HG03045 (cell line): ENCODE data around the gene TMEM86A.
"Not testable (repeated sequence)": the region's sequence is repeated elsewhere in the genome, so short reads cannot be mapped to it uniquely, and the experiment has no call there.

Experiments used
- ATAC-seq: cut with Tn5 transposase; IDR thresholded peaks from one replicate; pipeline ENCODE4 v1.9.1; 2021; ENCODE audit warnings: mild to moderate bottlenecking, moderate library complexity; ENCODE audit not compliant: unreplicated experiment

The TMEM86A gene, protein sequence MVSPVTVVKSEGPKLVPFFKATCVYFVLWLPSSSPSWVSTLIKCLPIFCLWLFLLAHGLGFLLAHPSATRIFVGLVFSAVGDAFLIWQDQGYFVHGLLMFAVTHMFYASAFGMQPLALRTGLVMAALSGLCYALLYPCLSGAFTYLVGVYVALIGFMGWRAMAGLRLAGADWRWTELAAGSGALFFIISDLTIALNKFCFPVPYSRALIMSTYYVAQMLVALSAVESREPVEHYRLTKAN

DNA sequence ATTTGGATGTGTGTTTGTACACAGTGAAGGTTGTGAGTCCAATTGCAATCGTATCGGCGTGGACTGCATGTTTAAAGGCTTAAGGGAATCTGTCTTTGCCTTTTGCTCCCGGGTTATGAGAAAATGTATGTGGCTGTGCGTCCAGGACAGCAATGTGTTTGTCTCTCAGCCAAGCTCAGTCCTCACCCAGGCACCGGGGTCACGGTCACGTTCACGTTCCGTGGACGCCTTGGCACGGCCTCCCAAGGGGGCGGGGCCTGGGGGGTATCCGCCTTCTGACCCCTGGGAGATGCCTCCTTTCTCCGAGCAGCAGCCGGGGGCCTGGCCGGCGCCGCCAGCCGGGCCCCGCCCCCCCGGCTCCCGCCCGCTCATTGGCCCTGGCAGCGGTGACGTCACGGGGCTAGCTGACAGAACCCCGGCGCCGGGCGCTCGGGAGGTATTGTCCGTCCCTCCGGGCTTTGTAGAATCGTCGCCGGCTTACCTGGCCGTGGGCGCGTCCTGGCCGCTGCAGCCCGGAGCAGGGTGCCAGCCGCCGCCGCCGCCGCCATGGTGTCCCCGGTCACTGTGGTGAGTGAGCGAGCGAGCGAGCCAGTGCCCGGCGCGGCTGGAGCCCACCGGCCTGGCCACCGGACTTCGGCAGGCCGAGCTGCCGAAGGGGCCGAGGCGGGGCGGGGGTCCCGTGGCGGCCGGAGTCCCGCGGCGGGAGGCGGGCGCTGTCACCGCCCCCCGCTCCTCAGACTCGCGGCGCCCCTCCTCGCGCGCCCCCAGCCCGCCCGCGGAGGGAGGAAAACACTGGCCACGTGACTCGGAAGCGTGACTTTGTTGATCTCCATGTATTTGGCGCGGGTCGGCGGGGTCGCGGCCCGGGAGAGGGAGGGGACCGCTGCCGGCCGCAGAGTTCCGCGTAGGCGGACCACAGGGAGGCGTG is at the start of gene TMEM86A:
TSS of gene TMEM86A (plus strand) at position 439 of the 928 bp plus-strand sequence. CDS start at position 547, 108 bp downstream.
- peak; percentile 90 for ATAC-seq

DNA sequence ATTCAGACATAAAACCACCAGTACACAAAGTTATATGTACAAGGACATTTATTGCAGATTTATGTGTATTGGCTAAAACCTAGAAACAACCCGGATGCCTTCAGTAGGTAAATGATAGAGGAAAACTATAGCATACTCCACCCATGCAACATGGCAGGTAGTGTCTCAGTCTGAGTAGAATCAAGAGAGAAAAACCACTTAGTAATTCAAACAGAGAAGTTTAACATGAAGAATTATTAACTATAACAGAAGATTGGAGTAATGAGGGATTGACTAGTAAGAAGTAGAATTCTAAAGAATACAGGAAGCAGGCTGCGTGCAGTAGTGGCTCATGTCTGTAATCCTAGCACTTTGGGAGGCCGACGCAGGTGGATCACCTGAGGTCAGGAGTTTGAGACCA is 48.2 kb upstream of the TMEM86A start:
- no peak for ATAC-seq

DNA sequence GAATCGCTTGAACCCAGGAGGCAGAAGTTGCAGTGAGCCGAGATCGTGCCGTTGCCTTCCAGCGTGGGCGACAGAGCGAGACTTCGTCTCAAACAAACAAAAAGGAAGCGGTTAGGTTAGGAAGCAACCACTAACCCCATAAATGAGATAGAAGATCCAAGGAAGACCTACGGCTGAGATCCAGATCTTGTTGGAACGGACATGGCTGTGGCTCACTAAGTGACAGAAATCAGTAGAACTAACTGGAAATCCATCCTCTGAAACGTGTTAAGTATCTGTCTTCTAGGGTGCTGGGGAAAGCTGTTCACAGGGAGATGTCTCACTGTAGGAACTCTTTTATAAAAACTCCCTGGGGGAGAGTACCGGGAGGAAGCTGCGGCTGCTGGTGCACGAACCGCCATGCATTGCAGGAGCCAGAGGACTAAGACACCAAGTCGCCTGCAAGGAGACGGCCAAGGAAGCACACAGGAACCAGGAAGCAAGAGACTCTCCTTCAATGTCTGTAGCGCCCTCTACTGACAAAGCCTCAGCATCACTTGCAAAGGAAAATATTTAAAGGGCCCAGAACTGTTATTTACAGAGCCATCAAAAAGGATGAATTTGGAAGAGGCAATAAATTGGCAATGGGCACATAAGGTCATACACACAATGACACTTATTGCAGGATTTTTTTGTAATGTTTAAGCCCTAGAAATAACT is 47.6 kb upstream of the TMEM86A start:
- ATAC-seq = no peak

DNA sequence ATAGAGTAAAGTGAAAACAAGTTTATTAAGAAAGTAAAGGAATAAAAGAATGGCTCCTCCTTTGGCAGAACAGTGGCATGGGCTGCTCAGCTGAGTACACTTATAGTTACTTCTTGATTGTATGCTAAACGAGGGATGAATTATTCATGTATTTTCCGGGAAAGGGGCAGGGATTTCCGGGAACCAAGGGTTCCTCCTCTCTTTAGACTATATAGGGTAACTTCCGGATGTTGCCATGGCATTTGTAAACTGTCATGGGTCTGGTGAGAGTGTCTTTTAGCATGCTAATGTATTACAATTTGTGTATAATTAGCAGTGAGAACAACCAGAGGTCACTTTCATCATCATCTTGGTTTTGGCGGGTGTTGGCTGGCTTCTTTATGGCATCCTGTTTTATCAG is 40.9 kb upstream of the TMEM86A start:
- no peak for ATAC-seq

DNA sequence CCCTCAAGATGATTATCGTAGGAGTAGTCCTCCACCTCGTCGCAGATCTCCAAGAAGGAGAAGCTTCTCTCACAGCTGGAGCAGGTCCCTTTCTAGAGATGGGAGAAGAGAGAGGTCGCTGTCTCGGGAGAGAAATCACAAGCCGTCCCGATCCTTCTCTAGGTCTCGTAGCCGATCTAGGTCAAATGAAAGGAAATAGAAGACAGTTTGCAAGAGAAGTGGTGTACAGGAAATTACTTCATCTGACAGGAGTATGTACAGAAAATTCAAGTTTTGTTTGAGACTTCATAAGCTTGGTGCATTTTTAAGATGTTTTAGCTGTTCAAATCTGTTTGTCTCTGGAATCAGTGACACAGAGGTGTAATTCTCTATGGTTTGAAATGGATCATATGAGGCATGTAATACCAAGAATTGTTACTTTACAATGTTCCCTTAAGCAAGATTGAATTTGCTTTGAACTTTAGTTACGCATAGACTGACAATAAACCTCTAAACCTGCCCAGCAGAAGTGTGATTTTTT is 33.2 kb upstream of the TMEM86A start:
- ATAC-seq = not testable (repeated sequence)

DNA sequence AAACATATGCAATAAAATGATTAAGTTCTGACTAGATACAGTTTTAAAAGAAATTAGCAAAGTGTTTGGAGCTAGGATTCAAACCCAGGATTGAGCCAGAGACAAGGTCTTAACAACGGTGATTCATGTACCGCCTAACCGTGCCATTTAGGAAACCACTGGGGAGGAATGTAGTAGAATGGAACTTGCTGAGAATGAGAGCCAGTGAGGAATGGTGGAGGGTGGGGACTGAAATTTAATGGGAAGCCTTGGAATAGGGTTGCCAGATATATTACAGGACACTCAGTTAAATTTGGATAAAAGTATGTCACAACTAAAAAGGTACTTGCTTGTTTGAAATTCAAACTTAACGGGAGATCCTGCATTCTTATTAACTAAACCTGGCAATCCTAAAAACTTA is 30.4 kb upstream of the TMEM86A start:
- ATAC-seq = no peak

DNA sequence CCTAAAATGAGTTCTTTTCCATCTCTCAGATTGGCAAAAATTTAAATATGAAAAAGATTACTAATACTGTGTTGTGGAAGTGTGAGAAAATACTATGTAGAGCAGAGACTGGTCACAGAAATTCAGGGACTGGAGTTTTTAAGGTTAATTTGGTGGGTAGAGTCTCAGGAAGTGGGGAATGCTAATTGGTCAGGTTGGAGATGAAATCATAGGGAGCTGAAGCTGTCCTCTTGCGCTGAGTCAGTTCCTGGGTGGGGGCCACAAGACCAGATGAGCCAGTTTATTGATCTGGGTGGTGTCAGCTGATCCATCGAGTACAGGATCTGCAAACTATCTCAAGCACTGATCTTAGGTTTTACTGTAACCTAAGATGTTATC is 29.4 kb upstream of the TMEM86A start:
- ATAC-seq = no peak

DNA sequence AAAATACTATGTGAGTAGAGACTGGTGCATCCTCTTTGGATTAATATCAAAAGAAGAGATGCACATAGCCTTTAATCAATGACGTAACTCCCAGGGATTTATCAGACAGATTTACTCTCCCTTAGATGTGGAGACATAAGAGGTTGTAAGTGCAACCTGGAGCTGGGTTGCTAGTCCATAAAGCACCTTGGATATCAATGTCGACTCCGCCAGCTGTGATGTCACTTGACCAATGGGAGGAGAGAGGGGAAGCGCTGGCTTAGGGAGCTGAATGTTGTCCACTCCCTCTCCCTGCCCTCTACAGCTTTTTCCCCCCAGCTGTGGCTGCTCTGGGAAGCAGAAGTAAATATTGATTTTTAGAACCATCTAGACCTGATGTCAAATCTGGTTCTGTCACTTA is 28.9 kb upstream of the TMEM86A start:
- no peak for ATAC-seq

DNA sequence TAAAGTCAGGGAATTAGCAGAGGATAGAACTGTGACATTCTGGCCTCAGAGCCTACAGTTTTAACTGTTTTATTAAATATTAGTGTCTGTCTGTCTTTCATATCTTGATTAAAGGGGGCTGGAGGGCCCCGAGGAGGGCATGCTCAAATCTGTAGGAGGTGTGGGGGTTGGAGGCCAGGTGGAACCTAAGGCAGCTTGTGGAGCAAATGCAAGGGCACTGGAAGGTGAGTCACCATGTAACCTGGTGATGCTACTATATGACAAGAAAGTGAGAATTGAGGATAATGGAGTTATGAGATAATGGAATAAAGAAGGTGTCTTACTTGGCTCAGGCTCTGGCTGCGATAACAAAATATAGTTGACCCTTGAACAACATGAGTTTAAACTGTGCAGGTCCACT is 27.3 kb upstream of the TMEM86A start:
- no peak for ATAC-seq

DNA sequence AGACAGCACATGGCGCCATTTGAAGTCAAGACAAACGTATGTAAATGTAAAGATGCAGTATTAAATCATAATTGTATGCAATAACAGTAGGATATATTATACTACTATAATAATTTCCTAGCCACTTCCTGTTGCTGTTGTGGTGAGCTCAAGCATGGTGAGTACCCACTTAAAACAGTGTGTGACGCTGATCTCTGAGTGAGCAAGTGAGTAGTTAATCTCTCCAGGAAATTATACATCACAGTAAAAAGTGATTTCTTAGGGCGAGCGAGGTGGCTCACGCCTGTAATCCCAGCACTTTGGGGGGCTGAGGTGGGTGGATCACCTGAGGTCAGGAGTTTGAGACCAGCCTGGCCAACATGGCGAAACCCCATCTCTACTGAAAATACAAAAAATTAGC is 26.4 kb upstream of the TMEM86A start:
- not testable (repeated sequence) for ATAC-seq

DNA sequence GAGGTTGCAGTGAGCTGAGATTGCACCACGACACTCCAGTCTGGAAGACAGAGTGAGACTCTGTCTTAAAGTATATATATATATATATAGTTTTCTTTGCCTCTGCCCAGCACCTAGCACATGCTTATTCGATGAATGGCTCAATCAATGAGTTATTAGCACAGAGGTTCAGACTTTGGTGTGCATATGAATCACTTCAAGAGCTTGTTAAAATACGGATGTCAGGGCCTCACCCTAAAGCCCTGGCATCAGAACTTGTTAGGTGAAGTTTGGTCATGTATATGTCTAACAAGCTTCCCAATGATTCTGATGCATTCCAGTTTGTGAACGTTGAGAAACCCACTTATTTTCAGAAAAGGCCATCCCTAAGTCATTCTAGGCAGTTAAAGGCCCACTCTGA is 21.8 kb upstream of the TMEM86A start:
- no peak for ATAC-seq

DNA sequence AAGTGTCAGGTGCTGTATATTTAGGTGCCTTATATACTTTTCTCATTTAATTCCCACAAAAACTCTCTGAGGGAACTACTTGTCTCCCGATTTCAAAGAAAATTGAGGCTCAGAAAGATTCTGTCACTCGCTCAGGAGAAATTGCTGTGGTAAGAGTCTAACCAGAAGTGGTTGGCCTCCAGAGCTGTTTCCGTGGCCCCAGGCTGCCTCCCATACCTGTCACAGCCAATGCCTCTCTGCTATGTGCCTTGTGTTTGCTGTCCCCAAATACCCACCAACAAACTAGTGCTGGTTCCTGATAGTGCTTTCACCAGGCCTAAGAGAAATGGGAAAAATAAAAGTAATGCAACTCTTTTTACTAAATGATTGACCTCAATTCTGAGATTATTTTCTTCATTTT is 21.0 kb upstream of the TMEM86A start:
- ATAC-seq = no peak

DNA sequence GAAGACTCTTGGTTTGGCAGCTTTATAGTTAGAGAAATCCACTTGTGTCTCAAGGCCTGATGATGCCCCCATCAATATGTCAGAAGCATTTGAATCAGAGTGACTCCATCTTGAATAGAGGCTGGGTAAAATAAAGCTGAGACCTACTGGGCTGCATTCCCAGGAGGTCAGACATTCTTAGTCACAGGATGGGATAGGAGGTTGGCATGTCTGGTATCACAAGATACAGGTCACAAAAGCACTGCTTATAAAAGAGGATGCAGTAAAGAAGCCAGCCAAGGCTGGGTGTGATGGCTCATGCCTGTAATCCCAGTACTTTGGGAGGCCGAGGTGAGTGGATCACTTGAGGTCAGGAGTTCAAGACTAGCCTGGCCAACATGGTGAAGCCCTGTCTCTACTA is 16.6 kb upstream of the TMEM86A start:
- not testable (repeated sequence) for ATAC-seq

DNA sequence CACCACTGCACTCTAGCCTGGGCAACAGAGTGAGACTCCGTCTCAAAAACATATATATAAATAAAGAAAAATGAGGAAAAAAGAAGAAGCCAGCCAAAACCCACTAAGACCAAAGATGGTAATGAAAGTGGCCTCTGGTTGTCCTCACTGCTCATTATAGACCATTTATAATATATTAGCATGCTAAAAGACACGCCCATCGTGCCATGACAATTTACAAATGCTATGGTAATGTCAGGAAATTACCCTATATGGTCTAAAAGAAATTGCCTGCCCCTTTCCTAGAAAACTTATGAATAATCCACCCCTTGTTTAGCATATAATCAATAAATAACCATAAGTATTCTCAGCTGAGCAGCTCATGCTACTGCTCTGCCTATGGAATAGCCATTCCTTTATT is 16.1 kb upstream of the TMEM86A start:
- ATAC-seq = no peak

DNA sequence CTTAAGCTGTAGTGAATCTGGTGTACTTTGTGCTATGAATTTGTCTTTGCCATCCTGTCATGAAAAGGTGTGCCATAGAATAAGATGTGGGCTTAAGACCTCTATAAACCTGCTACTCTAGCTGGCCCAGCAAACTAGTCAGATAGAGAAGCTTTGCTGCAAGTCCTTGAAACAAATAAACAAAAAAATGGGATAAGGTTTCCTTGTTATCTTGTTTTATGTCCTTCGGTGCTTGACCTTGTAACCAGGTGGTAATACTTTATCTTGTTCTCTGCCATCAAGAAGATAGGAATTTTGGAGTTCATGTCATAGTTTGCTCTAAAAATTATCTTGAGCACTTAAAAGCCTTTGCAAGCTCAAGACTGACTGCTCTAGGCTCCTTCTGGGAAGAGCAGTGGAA is 14.3 kb upstream of the TMEM86A start:
- ATAC-seq = no peak

DNA sequence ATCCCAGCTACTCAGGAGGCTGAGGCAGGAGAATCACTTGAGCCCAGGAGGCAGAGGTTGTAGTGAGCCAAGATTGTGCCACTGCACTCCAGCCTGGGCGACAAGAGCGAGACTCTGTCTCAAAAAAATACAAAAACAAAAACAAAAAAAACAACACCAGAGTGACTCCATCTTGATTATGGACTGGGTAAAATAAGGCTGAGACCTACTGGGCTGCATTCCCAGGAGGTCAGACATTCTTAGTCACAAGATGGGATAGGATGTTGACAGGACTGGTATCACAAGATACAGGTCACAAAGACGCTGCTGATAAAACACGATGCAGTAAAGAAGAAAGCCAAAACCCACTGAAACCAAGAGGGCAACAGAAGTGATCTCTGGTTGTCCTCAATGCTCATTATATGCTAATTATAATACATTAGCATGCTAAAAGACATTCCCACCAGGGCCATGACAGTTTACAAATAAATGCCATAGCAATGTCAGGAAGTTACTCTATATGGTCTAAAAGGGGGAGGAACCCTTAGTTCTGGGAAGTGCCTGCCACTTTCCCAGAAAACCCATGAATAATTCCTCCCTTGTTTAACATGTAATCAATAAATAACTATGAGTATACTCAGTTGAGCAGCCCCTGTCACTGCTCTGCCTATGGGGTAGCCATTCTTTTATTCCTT is 7.0 kb upstream of the TMEM86A start:
- ATAC-seq = not testable (repeated sequence)

DNA sequence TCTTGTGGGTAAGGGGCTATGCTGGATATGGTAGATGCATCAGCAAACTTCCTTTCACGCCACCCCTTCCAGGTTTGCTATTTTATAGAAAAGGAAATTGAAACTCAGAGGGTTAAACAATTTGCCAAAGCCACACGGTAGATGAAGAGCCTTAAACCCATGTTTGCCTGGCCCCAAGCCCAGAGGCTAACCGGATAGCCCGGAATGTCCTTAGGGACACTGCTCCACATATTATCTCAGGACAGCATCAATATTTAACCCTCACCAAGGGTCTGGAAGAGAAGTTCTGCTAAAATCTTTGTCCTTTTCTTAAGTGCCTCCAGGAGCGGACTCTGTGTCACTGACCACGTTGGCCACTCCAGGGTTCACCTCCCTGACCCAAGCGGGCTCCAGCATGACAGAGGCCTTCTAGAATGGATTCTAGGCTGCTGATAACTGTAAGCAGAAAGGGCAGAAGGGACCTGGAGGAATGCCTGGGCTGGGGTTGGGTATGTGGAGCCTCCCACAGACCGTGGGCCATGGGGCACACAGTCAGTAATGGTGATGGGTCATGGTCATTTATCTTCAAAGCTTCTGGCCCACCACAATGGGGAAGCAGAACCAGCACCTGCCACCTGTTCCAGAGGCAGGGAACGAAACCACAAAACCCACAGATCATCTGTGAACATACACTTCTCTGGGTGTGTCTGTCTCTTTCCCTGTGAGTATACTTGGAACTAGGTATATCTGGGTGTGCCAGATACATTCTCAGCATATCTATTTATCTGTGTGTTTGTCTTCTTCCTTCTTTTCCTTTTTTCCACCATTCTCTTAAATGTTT is 5.4 kb upstream of the TMEM86A start:
- ATAC-seq = no peak

DNA sequence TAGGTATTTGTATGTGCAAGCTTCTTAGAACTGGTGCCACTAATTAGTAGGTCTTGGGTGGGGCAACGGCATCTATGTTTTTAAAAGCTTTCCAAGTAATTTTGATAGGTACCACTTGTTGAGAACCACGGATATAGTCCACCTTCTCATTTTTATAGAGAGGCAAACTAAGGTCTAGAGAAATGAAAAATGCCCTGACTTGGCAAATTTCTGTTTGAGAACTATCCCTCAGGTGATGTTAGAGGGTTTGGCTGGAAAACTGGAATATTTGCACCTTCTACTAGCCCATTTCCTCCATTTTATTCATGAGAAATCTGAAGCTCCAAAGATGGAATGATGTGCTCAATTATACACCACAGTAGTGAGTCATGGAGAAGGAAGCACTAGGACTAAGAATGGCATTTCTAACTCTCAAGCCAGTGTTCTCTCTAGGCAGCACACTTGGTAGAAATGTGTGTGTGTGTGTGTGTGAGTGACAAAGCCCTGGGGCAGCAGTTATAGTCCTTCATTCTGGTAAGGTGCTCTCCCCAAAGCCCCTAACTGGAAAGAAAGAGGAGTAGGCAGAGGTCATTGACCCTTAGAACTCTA is 1.8 kb upstream of the TMEM86A start:
- no peak for ATAC-seq

DNA sequence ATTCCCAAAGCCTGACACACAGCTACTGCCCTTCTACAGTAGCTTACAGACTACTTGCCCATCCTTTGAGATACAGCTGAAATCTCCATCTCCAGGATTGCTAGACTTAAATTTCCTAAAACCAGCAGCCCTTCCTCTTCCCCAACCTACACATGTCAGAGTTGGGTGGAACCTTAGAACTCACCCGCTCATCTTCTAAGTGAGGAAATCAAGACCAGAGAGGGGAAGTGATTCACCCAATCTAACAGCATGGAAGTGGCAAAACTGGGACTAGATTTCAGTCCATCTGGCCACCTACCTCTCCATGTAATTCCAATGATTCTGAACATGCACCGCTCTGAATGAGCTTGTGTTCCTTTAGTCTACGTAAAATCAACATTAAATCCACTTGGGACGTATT is 1.0 kb upstream of the TMEM86A start:
- no peak for ATAC-seq

DNA sequence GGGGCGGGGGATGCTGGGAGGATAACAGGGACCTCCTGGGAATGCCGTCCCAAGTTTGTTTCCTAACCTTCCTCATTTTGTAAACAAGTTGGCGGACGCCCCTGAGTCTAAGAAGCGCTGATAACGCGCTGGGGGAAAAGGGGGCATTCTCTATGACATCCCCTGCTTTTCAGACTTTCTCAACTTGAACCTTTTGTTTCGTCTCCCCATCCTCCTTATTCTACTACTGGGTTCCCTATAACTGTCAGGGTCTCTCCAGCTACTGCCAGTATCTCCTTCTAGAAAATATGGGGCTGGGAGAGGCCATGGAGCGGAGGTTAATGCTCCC is 654 bp downstream of the TMEM86A start:
- ATAC-seq = no peak
